A673 (cell line): ENCODE measurements around the gene TMEM229B. TPM values are rescaled to one million over a fixed set of nuclear protein-coding genes. Genes with fewer than 3 reads are reported as not detected.
A peak's percentile ranks its signal among the peaks of the same experiment; 100 is the strongest.

ENCODE experiments used
- BruUV-seq: library from RNA; stranded (reverse); fragments of 400-500 nt; replicated peaks from 2 replicates; lab custom pipeline; 2021; lab: Mats Ljungman, UMichigan
- CTCF ChIA-PET: fragments of 300-600 bp; sonication (Branson Sonifier 250); formaldehyde crosslinking; loops from one replicate; lab custom pipeline; 2022; ENCODE audit warnings: antibody characterized with exemption; lab: Charles Lee
- POLR2A ChIA-PET: fragments of 300-600 bp; sonication (Branson Sonifier 250); formaldehyde crosslinking; loops from one replicate; lab custom pipeline; 2022; ENCODE audit warnings: antibody characterized with exemption; ENCODE audit not compliant: low non-redundant PET; lab: Charles Lee
- DNase-seq: peaks from one replicate; pipeline ENCODE4 v3.0.0-alpha.2; 2015; ENCODE audit warnings: low spot score
- H3K27ac ChIP-seq: fragments of 200-600 bp; sonication (generic); 2 replicates; pipeline ENCODE4 v1.5.1; 2016; ENCODE audit warnings: mixed run types, low read depth, mild to moderate bottlenecking, mixed read lengths, antibody characterized with exemption, low read length; ENCODE audit not compliant: poor library complexity, severe bottlenecking
- H3K27me3 ChIP-seq: fragments of 200-600 bp; sonication (generic); replicated peaks from 2 replicates; pipeline ENCODE4 v1.6.1; 2017; ENCODE audit warnings: mixed run types, low read depth, mild to moderate bottlenecking, mixed read lengths, antibody characterized with exemption, low read length; ENCODE audit not compliant: insufficient read depth, poor library complexity
- H3K36me3 ChIP-seq: fragments of 200-600 bp; sonication (generic); 2 replicates; pipeline ENCODE4 v1.6.1; 2016; ENCODE audit warnings: mixed run types, mild to moderate bottlenecking, mixed read lengths, antibody characterized with exemption, low read length; ENCODE audit not compliant: insufficient read depth, poor library complexity, severe bottlenecking
- H3K4me1 ChIP-seq: fragments of 200-600 bp; sonication (generic); 2 replicates; pipeline ENCODE4 v1.6.1; 2017; ENCODE audit warnings: mixed run types, mild to moderate bottlenecking, mixed read lengths, antibody characterized with exemption, low read length; ENCODE audit not compliant: insufficient read depth, poor library complexity, severe bottlenecking
- H3K4me3 ChIP-seq: fragments of 200-600 bp; sonication (generic); 2 replicates; pipeline ENCODE4 v1.5.1; 2016; ENCODE audit warnings: low read depth, mixed run types, mild to moderate bottlenecking, mixed read lengths, low read length; ENCODE audit not compliant: poor library complexity, severe bottlenecking
- H3K9me3 ChIP-seq: fragments of 200-600 bp; sonication (generic); 2 replicates; pipeline ENCODE4 v1.6.1; 2016; ENCODE audit warnings: mixed run types, low read depth, mild to moderate bottlenecking, mixed read lengths, antibody characterized with exemption, low read length; ENCODE audit not compliant: poor library complexity, severe bottlenecking
- EZH2 ChIP-seq: fragments of 200-600 bp; sonication (generic); IDR thresholded peaks from 2 replicates; pipeline ENCODE4 v1.6.1; 2017; ENCODE audit warnings: borderline replicate concordance, low read depth, mild to moderate bottlenecking, mixed read lengths, antibody characterized with exemption, low read length; ENCODE audit not compliant: poor library complexity, severe bottlenecking
- intact Hi-C: fragments of 100-400 bp; cut with micrococcal nuclease; formaldehyde crosslinking; loops from one replicate; pipeline ENCODE4 v1.10.0; 2022; ENCODE audit not compliant: unreplicated experiment
- total RNA-seq: library from RNA; stranded (reverse); gene quantifications from 2 replicates; pipeline ENCODE4 v1.2.3, GENCODE V29; 2021
- TF ChIP-seq, protein P1 (sequence below): fragments of 300-800, 200-600 bp; sonication (generic); conservative IDR thresholded peaks from 2 replicates; pipeline ENCODE4 v1.5.1; 2017; ENCODE audit warnings: low read depth, mild to moderate bottlenecking, antibody characterized with exemption, low read length, moderate library complexity, mixed read lengths

Gene TMEM229B
- total RNA-seq, 1 experiment from 2014 or later = not detected

- Histone ChIP-seq H3K36me3 (no peaks in the 10 kb centered on the region), H3K4me1 (no peaks in the 10 kb centered on the region), H3K4me3 (peak overlapping the region; percentile 74), H3K9me3 (no peaks in the 10 kb centered on the region), H3K27ac (no peak overlapping the region), H3K27me3 (peaks cover 9% of the 10 kb centered on the region)
- POLR2A ChIA-PET = no interaction called here
- TF ChIP-seq EZH2 = no peak
- TF ChIP-seq, protein P1, sequence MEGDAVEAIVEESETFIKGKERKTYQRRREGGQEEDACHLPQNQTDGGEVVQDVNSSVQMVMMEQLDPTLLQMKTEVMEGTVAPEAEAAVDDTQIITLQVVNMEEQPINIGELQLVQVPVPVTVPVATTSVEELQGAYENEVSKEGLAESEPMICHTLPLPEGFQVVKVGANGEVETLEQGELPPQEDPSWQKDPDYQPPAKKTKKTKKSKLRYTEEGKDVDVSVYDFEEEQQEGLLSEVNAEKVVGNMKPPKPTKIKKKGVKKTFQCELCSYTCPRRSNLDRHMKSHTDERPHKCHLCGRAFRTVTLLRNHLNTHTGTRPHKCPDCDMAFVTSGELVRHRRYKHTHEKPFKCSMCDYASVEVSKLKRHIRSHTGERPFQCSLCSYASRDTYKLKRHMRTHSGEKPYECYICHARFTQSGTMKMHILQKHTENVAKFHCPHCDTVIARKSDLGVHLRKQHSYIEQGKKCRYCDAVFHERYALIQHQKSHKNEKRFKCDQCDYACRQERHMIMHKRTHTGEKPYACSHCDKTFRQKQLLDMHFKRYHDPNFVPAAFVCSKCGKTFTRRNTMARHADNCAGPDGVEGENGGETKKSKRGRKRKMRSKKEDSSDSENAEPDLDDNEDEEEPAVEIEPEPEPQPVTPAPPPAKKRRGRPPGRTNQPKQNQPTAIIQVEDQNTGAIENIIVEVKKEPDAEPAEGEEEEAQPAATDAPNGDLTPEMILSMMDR = no peak
- DNase-seq = no peak
- CTCF ChIA-PET = interaction anchor here (0.6 to 1.2 kb wide), 2 partner anchors 9 to 13 kb away, joined by 3 to 4 read pairs; no protein-coding TSS in a partner anchor
- intact Hi-C loops = no loop called here
- no TSS peak for BruUV-seq
Observed at GRCh38 chr14:67514203-67514607, 25.7 kb upstream of the TMEM229B start.

DNA sequence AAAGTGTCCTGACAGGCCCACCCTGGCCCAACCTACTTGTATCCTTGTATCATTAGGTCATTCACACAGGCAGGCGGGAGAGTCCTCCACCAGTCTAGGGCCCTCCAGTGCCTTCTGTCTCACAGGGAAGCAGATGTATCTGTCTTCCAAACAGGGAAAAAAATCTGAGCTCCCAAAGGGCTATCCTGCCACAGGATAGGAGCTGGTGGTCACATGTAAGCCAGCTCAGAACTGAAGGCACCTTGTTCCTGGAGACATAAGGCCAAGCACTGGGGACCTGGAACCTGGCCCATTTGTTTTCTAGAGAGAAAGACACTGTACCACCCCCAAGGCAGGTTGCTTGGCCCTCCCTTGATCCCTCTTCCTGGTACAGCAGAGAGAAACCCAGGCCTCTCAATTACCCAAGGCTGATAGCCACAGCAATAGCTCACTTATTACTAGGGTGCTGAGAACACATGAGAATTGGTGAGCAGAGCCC is 25.1 kb upstream of the TMEM229B start:
- H3K36me3 ChIP-seq = no peaks in the 10 kb centered on the region
- TF ChIP-seq, protein P1 = no peak
- TF ChIP-seq EZH2 = no peak
- intact Hi-C loops = no loop called here
- CTCF ChIA-PET = interaction anchor here (0.6 to 1.2 kb wide), 2 partner anchors 9 to 13 kb away, joined by 3 to 4 read pairs; no protein-coding TSS in a partner anchor
- no peak overlapping the region for H3K27ac ChIP-seq
- POLR2A ChIA-PET = no interaction called here
- no peak overlapping the region for H3K4me3 ChIP-seq
- no peaks in the 10 kb centered on the region for H3K4me1 ChIP-seq
- no TSS peak for BruUV-seq
- peaks cover 9% of the 10 kb centered on the region for H3K27me3 ChIP-seq
- no peaks in the 10 kb centered on the region for H3K9me3 ChIP-seq
- no peak for DNase-seq

DNA sequence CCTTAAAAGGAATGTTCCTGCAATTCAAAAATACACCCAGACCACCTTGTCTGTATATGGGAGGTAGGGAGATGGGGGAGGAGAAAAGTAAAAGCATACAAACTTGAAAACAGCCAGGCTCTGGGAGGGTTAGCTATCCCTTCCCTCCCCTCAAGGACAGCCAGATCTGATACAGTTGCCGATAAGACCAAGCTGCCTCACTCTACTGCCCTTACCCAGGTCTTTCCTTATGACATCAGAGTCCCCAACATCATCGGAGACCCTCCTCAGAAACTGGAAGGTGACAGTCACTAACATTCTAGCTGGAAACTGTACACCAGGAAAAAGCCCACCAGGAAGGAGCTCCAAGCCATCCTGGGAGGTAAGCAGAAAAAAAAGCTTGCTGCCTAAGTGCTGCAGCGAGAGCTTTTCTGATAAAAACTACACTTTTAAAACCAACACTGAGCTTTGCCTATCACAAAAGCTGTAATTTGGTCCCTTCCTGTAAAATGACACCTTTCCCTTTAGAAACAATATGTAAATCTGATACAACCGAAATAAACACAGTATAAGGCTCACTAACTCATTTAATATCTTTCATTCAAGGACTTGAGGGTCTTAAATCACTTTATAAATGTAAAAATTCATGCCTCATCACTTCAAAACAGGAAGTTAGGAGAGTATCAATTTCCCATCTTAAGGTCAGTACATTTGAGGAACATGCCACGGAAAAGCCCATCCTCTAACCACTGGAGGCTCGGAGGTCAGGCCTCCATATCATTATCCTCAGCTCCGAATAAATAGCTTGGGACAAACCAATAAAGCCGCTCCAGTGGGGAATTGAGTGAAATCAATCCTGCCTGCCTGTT is 24.2 kb upstream of the TMEM229B start:
- no peak overlapping the region for H3K27ac ChIP-seq
- CTCF ChIA-PET = no interaction called here
- no peak for TF ChIP-seq EZH2
- TF ChIP-seq, protein P1 = no peak
- H3K4me1 ChIP-seq = no peaks in the 10 kb centered on the region
- no peaks in the 10 kb centered on the region for H3K9me3 ChIP-seq
- no peaks in the 10 kb centered on the region for H3K36me3 ChIP-seq
- peak; percentile 19 for DNase-seq
- H3K27me3 ChIP-seq = peaks cover 5% of the 10 kb centered on the region
- BruUV-seq = no TSS peak
- intact Hi-C loops = no loop called here
- H3K4me3 ChIP-seq = no peak overlapping the region
- POLR2A ChIA-PET = interaction anchor here (0.6 kb wide), 2 partner anchors 65 to 153 kb away, joined by 6 to 8 read pairs; no protein-coding TSS in a partner anchor
